H1 (cell line): Measurements from ENCODE around the gene BORA. TPM values are rescaled to one million over a fixed set of nuclear protein-coding genes. Genes with fewer than 3 reads are reported as not detected.

ENCODE experiments used
- CTCF ChIA-PET: fragments of 300-600 bp; sonication (Branson Sonifier 250); formaldehyde crosslinking; loops from one replicate; lab custom pipeline; 2021; ENCODE audit not compliant: partially characterized antibody; lab: Charles Lee
- POLR2A ChIA-PET: fragments of 300-600 bp; sonication (Branson Sonifier 250); formaldehyde crosslinking; loops from one replicate; lab custom pipeline; 2021; ENCODE audit warnings: inconsistent platforms; ENCODE audit not compliant: partially characterized antibody; lab: Charles Lee
- DNase-seq, 2 experiments: peaks; one replicate each; pipeline versions ENCODE4 v3.0.0 to v3.0.0-alpha.2; 2010 to 2022; ENCODE audit warnings: low spot score in 2 of 2, low read depth in 1 of 2, mixed read lengths in 1 of 2
- FAIRE-seq: peaks from 2 replicates; lab custom pipeline; 2011; peaks lifted over from hg19 to GRCh38; lab: Jason Lieb, UNC
- H2AFZ ChIP-seq: 2 replicates; pipeline ENCODE4 v1.8.1; 2012; ENCODE audit warnings: low read length, inconsistent platforms
- H2AK5ac ChIP-seq: 2 replicates; pipeline ENCODE4 v1.6.1; 2013; ENCODE audit warnings: low read depth, low read length
- H2BK120ac ChIP-seq: replicated peaks from 2 replicates; pipeline ENCODE3; 2013; ENCODE audit warnings: low read depth, low read length, inconsistent platforms
- H2BK12ac ChIP-seq: 2 replicates; pipeline ENCODE4 v1.6.1; 2013; ENCODE audit warnings: low read depth, low read length
- H2BK15ac ChIP-seq: 2 replicates; pipeline ENCODE4 v1.6.1; 2013; ENCODE audit warnings: low read length
- H2BK20ac ChIP-seq: 2 replicates; pipeline ENCODE4 v1.6.1; 2013; ENCODE audit warnings: low read length
- H2BK5ac ChIP-seq: 2 replicates; pipeline ENCODE4 v1.6.1; 2013; ENCODE audit warnings: low read depth, low read length
- H3K14ac ChIP-seq: 2 replicates; pipeline ENCODE4 v1.6.1; 2013; ENCODE audit warnings: inconsistent platforms; ENCODE audit not compliant: insufficient read length
- H3K18ac ChIP-seq: 2 replicates; pipeline ENCODE4 v1.6.1; 2013; ENCODE audit warnings: low read length; ENCODE audit errors: extremely low read depth
- H3K23ac ChIP-seq: 2 replicates; pipeline ENCODE4 v1.6.1; 2013; ENCODE audit warnings: inconsistent platforms; ENCODE audit not compliant: insufficient read length
- H3K23me2 ChIP-seq: 2 replicates; pipeline ENCODE4 v1.6.1; 2013; ENCODE audit warnings: low read depth, low read length
- H3K27ac ChIP-seq: 2 replicates; pipeline ENCODE4 v1.6.1; 2011; ENCODE audit warnings: low read depth, low read length, inconsistent platforms
- H3K27me3 ChIP-seq, 4 experiments: replicated peaks in 1 of 4; 1 replicate in 1 of 4; 2 replicates in 3 of 4; pipeline versions ENCODE4 v1.6.1 to v1.8.1; 2011 to 2013; ENCODE audit warnings: low read length in 3 of 4, mild to moderate bottlenecking in 3 of 4, inconsistent platforms in 2 of 4, mixed read lengths in 2 of 4, moderate library complexity in 1 of 4; ENCODE audit not compliant: control insufficient read depth in 3 of 4, insufficient read depth in 3 of 4; ENCODE audit errors: extremely low read depth in 1 of 4
- H3K36me3 ChIP-seq, 4 experiments: 2 replicates each; pipeline versions ENCODE4 v1.6.1 to v1.8.1; 2011 to 2013; ENCODE audit warnings: mild to moderate bottlenecking in 4 of 4, low read length in 3 of 4, moderate library complexity in 2 of 4, control low read depth in 1 of 4, inconsistent platforms in 1 of 4; ENCODE audit not compliant: insufficient read depth in 4 of 4, control insufficient read depth in 2 of 4
- H3K4ac ChIP-seq: replicated peaks from 2 replicates; pipeline ENCODE3; 2013; ENCODE audit warnings: low read length, low read depth, mixed read lengths, inconsistent platforms; ENCODE audit not compliant: insufficient read length
- H3K4me1 ChIP-seq, 4 experiments: replicated peaks in 1 of 4; 1 replicate in 1 of 4; 2 replicates in 3 of 4; pipeline versions ENCODE4 v1.6.1 to v1.8.1; 2011 to 2013; ENCODE audit warnings: low read length in 3 of 4, inconsistent platforms in 2 of 4, mixed read lengths in 1 of 4; ENCODE audit not compliant: insufficient read depth in 4 of 4, control insufficient read depth in 3 of 4
- H3K4me2 ChIP-seq, 2 experiments: 2 replicates each; pipeline versions ENCODE4 v1.6.1 to v1.8.1; 2011 to 2013; ENCODE audit warnings: low read depth in 2 of 2, low read length in 2 of 2, control low read depth in 1 of 2, inconsistent platforms in 1 of 2, mild to moderate bottlenecking in 1 of 2; ENCODE audit not compliant: insufficient read depth in 1 of 2
- H3K4me3 ChIP-seq, 4 experiments: fragments of 200-600, 300-600 bp in 1 of 4; sonication (generic), shearing (Covaris generic), sonication (Bioruptor Twin) in 1 of 4; 2 replicates each; pipeline versions ENCODE4 v1.5.1 to v1.8.1; 2011 to 2016; ENCODE audit warnings: low read length in 4 of 4, low read depth in 3 of 4, control low read depth in 2 of 4, inconsistent platforms in 2 of 4, mild to moderate bottlenecking in 2 of 4, mixed read lengths in 1 of 4, moderate library complexity in 1 of 4; ENCODE audit not compliant: insufficient read depth in 2 of 4; ENCODE audit errors: extremely low read depth in 1 of 4
- H3K56ac ChIP-seq: replicated peaks from 2 replicates; pipeline ENCODE3; 2013; ENCODE audit warnings: low read depth, mild to moderate bottlenecking, mixed read lengths, low read length, inconsistent platforms; ENCODE audit not compliant: insufficient read length
- H3K79me1 ChIP-seq: 2 replicates; pipeline ENCODE4 v1.6.1; 2013; ENCODE audit warnings: low read depth, low read length, control low read depth
- H3K79me2 ChIP-seq, 2 experiments: 2 replicates each; pipeline versions ENCODE4 v1.6.1 to v1.8.1; 2012 to 2013; ENCODE audit warnings: low read length in 2 of 2, mild to moderate bottlenecking in 2 of 2, inconsistent platforms in 1 of 2; ENCODE audit not compliant: insufficient read depth in 2 of 2, control insufficient read depth in 1 of 2
- H3K9ac ChIP-seq, 4 experiments: replicated peaks in 1 of 4; 1 replicate in 1 of 4; 2 replicates in 3 of 4; pipeline versions ENCODE4 v1.6.1 to v1.8.1; 2011 to 2013; ENCODE audit warnings: low read depth in 3 of 4, low read length in 3 of 4, control low read depth in 2 of 4, mild to moderate bottlenecking in 2 of 4, moderate library complexity in 2 of 4, inconsistent platforms in 1 of 4; ENCODE audit errors: extremely low read depth in 1 of 4
- H3K9me3 ChIP-seq, 2 experiments: 2 replicates each; pipeline versions ENCODE4 v1.6.1 to v1.8.1; 2012 to 2013; ENCODE audit warnings: mild to moderate bottlenecking in 2 of 2, moderate library complexity in 2 of 2, control low read depth in 1 of 2, inconsistent platforms in 1 of 2, low read depth in 1 of 2, low read length in 1 of 2, mixed read lengths in 1 of 2; ENCODE audit not compliant: insufficient read depth in 2 of 2
- H4K20me1 ChIP-seq, 2 experiments: replicated peaks in 1 of 2; 2 replicates each; pipeline versions ENCODE3 to v1.8.1; 2011 to 2013; ENCODE audit warnings: inconsistent platforms in 2 of 2, low read length in 2 of 2, mild to moderate bottlenecking in 1 of 2; ENCODE audit not compliant: insufficient read depth in 2 of 2, control insufficient read depth in 1 of 2
- H4K5ac ChIP-seq: 2 replicates; pipeline ENCODE4 v1.6.1; 2013; ENCODE audit warnings: low read length, low read depth, mixed read lengths, inconsistent platforms; ENCODE audit not compliant: insufficient read length
- H4K8ac ChIP-seq: 2 replicates; pipeline ENCODE4 v1.8.0; 2013; ENCODE audit warnings: mild to moderate bottlenecking, moderate library complexity, low read length, inconsistent platforms; ENCODE audit not compliant: insufficient read depth; ENCODE audit errors: extremely low read depth
- H4K91ac ChIP-seq: replicated peaks from 2 replicates; pipeline ENCODE3; 2013; ENCODE audit warnings: low read length, mixed read lengths, inconsistent platforms; ENCODE audit not compliant: insufficient read length
- ASH2L ChIP-seq: fragments of 200-600, 300-600 bp; sonication (generic); IDR thresholded peaks from one replicate; pipeline ENCODE4 v1.7.1; 2017; ENCODE audit warnings: low read length
- CBX5 ChIP-seq: fragments of 300-800, 300-1000 bp; sonication (generic); IDR thresholded peaks from 2 replicates; pipeline ENCODE4 v1.7.1; 2016; ENCODE audit warnings: antibody characterized with exemption, low read length, low read depth
- EZH2 ChIP-seq: fragments of 200-600 bp; sonication (generic); IDR thresholded peaks from 2 replicates; pipeline ENCODE4 v1.7.1; 2012; ENCODE audit warnings: low read depth, mild to moderate bottlenecking, moderate library complexity, low read length, inconsistent platforms; ENCODE audit not compliant: severe bottlenecking
- GTF2F1 ChIP-seq: IDR thresholded peaks from 2 replicates; pipeline ENCODE4 v1.6.1; 2012; ENCODE audit warnings: low read depth, low read length, improper control_type of control experiment, borderline replicate concordance
- POLR2AphosphoS5 ChIP-seq: IDR thresholded peaks from 2 replicates; pipeline ENCODE4 v1.6.1; 2011; ENCODE audit warnings: low read depth, low read length
- RAD21 ChIP-seq, 2 experiments: IDR thresholded peaks in 1 of 2; conservative IDR thresholded peaks in 1 of 2; 2 replicates each; pipeline ENCODE4 v1.6.1; 2011; ENCODE audit warnings: low read depth in 2 of 2, low read length in 2 of 2, improper control_type of control experiment in 1 of 2, inconsistent platforms in 1 of 2, mild to moderate bottlenecking in 1 of 2, moderate library complexity in 1 of 2
- SIN3A ChIP-seq, 2 experiments: IDR thresholded peaks in 1 of 2; conservative IDR thresholded peaks in 1 of 2; 2 replicates each; pipeline ENCODE4 v1.6.1; 2011 to 2012; ENCODE audit warnings: low read length in 2 of 2, improper control_type of control experiment in 1 of 2, low read depth in 1 of 2, mild to moderate bottlenecking in 1 of 2
- TCF12 ChIP-seq: IDR thresholded peaks from 2 replicates; pipeline ENCODE4 v1.6.1; 2011; ENCODE audit warnings: low read depth, mild to moderate bottlenecking, low read length
- WGBS, 2 experiments: shearing (Covaris generic) in 1 of 2; methylation state at CpG; one replicate each; pipeline versions ENCODE4 v1.1.6 to v1.1.7; 2013 to 2015; ENCODE audit warnings: low lambda C conversion rate in 2 of 2, mixed read lengths in 2 of 2, inconsistent platforms in 1 of 2, low coverage in 1 of 2, missing lambda C conversion rate in 1 of 2; ENCODE audit not compliant: insufficient replicate concordance in 2 of 2, insufficient coverage in 1 of 2, insufficient read length in 1 of 2; ENCODE audit errors: extremely low coverage in 1 of 2, missing lambda C conversion rate in 1 of 2; 5-methylcytosine and 5-hydroxymethylcytosine counted together
- polyA plus RNA-seq, 7 experiments: library from polyadenylated mRNA; depleted of rRNA in 3 of 7; stranded (reverse) in 5 of 7; unstranded in 2 of 7; fragments of >200 nt in 5 of 7; fragments of 200-250 nt in 2 of 7; gene quantifications; 1 replicate in 5 of 7; 2 replicates in 1 of 7; 4 replicates in 1 of 7; pipeline versions ENCODE4 v1.2.1 to v1.2.3, GENCODE V29; 2011 to 2013; ENCODE audit warnings: missing spikeins in 2 of 7, mixed read lengths in 2 of 7
- total RNA-seq: library from RNA; stranded (reverse); fragmentation: NEBNext Ultra II Directional; extraction: Animal tissue kit (Norgen Biotek cat#: 25700); gene quantifications from 2 replicates; pipeline ENCODE4 v1.2.1, GENCODE V29; 2021
- TF ChIP-seq, protein P1 (sequence below), 3 experiments: IDR thresholded peaks; 1 replicate in 2 of 3; 2 replicates in 1 of 3; pipeline versions ENCODE4 v1.5.1 to v1.6.1; 2011; ENCODE audit warnings: low read length in 3 of 3, mild to moderate bottlenecking in 3 of 3, inconsistent platforms in 2 of 3, low read depth in 1 of 3, moderate library complexity in 1 of 3; ENCODE audit not compliant: insufficient read depth in 1 of 3; ENCODE audit errors: control extremely low read depth in 1 of 3

The BORA gene
- total and polyA plus RNA-seq, 2 of the 8 experiments (the other 6 are each of a cell fraction or from before 2014, with no cell fraction given), result 4.9 to 12.9 TPM

DNA sequence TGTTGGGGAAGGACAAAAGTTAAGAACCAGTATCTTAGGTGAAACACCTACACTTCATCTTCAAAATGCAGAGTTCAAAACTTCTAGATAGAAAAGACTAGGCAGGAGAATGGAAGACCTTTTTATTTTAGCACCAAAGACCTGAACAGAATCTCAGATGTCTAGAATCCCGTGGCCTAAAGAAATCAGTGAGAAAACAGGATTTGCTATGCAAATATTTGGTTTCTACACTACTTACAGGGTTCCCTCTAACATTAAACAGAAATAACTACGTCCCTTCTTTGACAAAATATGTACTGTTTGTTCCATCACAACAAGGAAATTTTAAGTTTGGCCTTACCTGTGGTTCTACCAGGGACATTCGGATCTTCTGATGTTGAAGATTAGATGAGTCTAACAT lies 32.5 kb downstream of the BORA start:
- Histone ChIP-seq H2AK5ac (no peak overlapping the region), H4K20me1 (peaks cover 0 to 1% of the 10 kb centered on the region in 2 experiments), H3K4me1 (no peaks in the 10 kb centered on the region), H3K18ac (no peak overlapping the region), H2BK20ac (no peak overlapping the region), H3K9me3 (no peaks in the 10 kb centered on the region), H3K4ac (no peak overlapping the region), H3K4me2 (no peak overlapping the region), H2BK5ac (no peak overlapping the region), H3K27me3 (no peaks in the 10 kb centered on the region), H3K36me3 (peaks cover 19 to 88% (median 51%) of the 10 kb centered on the region in 4 experiments), H3K9ac (no peak overlapping the region), H4K8ac (no peak overlapping the region), H3K14ac (no peak overlapping the region), H4K5ac (no peak overlapping the region), H3K4me3 (no peak overlapping the region), H4K91ac (no peak overlapping the region), H2AFZ (no peak overlapping the region), H2BK15ac (no peak overlapping the region), H3K27ac (no peak overlapping the region), H3K79me2 (no peaks in the 10 kb centered on the region), H3K23ac (no peak overlapping the region), H3K23me2 (no peaks in the 10 kb centered on the region), H2BK120ac (no peak overlapping the region), H3K79me1 (no peaks in the 10 kb centered on the region), H2BK12ac (no peak overlapping the region), H3K56ac (no peak overlapping the region)
- 89% methylated on average over 3 of the region's 3 CpGs; no CpG with 5 or more reads in 1 of the 2 experiments for WGBS, 2 experiments
- CTCF ChIA-PET, result no interaction called here
- DNase-seq, result no peak
- FAIRE-seq, result no peak
- POLR2A ChIA-PET, result no interaction called here
- no peak for TF ChIP-seq TCF12
- TF ChIP-seq GTF2F1, result no peak
- TF ChIP-seq SIN3A (conservative IDR thresholded peaks at IDR 0.05 in 1 of 2, IDR thresholded peaks at IDR 0.05 in 1 of 2; ENCODE audit: low read depth in 1 of 2, low read length in 2 of 2), result no peak
- no peak for TF ChIP-seq ASH2L
- no peak for TF ChIP-seq CBX5
- TF ChIP-seq, protein P1, sequence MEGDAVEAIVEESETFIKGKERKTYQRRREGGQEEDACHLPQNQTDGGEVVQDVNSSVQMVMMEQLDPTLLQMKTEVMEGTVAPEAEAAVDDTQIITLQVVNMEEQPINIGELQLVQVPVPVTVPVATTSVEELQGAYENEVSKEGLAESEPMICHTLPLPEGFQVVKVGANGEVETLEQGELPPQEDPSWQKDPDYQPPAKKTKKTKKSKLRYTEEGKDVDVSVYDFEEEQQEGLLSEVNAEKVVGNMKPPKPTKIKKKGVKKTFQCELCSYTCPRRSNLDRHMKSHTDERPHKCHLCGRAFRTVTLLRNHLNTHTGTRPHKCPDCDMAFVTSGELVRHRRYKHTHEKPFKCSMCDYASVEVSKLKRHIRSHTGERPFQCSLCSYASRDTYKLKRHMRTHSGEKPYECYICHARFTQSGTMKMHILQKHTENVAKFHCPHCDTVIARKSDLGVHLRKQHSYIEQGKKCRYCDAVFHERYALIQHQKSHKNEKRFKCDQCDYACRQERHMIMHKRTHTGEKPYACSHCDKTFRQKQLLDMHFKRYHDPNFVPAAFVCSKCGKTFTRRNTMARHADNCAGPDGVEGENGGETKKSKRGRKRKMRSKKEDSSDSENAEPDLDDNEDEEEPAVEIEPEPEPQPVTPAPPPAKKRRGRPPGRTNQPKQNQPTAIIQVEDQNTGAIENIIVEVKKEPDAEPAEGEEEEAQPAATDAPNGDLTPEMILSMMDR (IDR thresholded peaks at IDR 0.05; ENCODE audit: control extremely low read depth in 1 of 3, insufficient read depth in 1 of 3, low read depth in 1 of 3, low read length in 3 of 3), result no peak
- TF ChIP-seq EZH2, result no peak
- TF ChIP-seq POLR2AphosphoS5, result no peak
- TF ChIP-seq RAD21 (IDR thresholded peaks at IDR 0.05 in 1 of 2, conservative IDR thresholded peaks at IDR 0.05 in 1 of 2; ENCODE audit: low read depth in 2 of 2, low read length in 2 of 2), result no peak
